ENCODE measurements around the gene OGFOD2.

OGFOD2 gene

GRCh38 chr12:122982963-122983788, 8.1 kb downstream of the OGFOD2 start:
- Histone ChIP-seq H3K4me1 (ENCODE audit: control insufficient read depth in 2 of 2, insufficient read depth in 2 of 2, low read length in 2 of 2) (peaks cover 25 to 35% of the 10 kb centered on the region in 2 donors), H3K9ac (ENCODE audit: low read depth in 1 of 2, low read length in 2 of 2) (no peak overlapping the region), H3K36me3 (ENCODE audit: control insufficient read depth in 2 of 2, insufficient read depth in 2 of 2, low read length in 2 of 2) (peaks cover 6 to 12% of the 10 kb centered on the region in 2 donors), H3K27ac (ENCODE audit: low read depth in 2 of 2, low read length in 2 of 2) (no peak overlapping the region), H3K4me3 (ENCODE audit: low read length in 2 of 2) (no peak overlapping the region), H3K27me3 (ENCODE audit: control insufficient read depth in 2 of 2, insufficient read depth in 2 of 2, low read length in 2 of 2) (no peaks in the 10 kb centered on the region), H3K9me3 (ENCODE audit: control insufficient read depth in 2 of 2, low read length in 2 of 2) (no peaks in the 10 kb centered on the region)

GRCh38 chr12:122983789-122984515, 8.9 kb downstream of the OGFOD2 start:
- no peak overlapping the region for H3K27ac ChIP-seq (ENCODE audit: low read depth in 2 of 2, low read length in 2 of 2)
- peaks cover 25 to 34% of the 10 kb centered on the region in 2 donors for H3K4me1 ChIP-seq (ENCODE audit: control insufficient read depth in 2 of 2, insufficient read depth in 2 of 2, low read length in 2 of 2)
- no peaks in the 10 kb centered on the region for H3K9me3 ChIP-seq (ENCODE audit: control insufficient read depth in 2 of 2, low read length in 2 of 2)
- H3K36me3 ChIP-seq (ENCODE audit: control insufficient read depth in 2 of 2, insufficient read depth in 2 of 2, low read length in 2 of 2): peaks cover 6 to 12% of the 10 kb centered on the region in 2 donors
- no peak overlapping the region for H3K4me3 ChIP-seq (ENCODE audit: low read length in 2 of 2)
- H3K9ac ChIP-seq (ENCODE audit: low read depth in 1 of 2, low read length in 2 of 2): no peak overlapping the region
- no peaks in the 10 kb centered on the region for H3K27me3 ChIP-seq (ENCODE audit: control insufficient read depth in 2 of 2, insufficient read depth in 2 of 2, low read length in 2 of 2)

- Histone ChIP-seq H3K9me3 (ENCODE audit: control insufficient read depth in 2 of 2, low read length in 2 of 2) (no peaks in the 10 kb centered on the region), H3K27me3 (ENCODE audit: control insufficient read depth in 2 of 2, insufficient read depth in 2 of 2, low read length in 2 of 2) (no peaks in the 10 kb centered on the region), H3K27ac (ENCODE audit: low read depth in 2 of 2, low read length in 2 of 2) (peak overlapping the region in 1 of 2 donors; percentile 58), H3K9ac (ENCODE audit: low read depth in 1 of 2, low read length in 2 of 2) (no peak overlapping the region), H3K4me3 (ENCODE audit: low read length in 2 of 2) (no peak overlapping the region), H3K36me3 (ENCODE audit: control insufficient read depth in 2 of 2, insufficient read depth in 2 of 2, low read length in 2 of 2) (peaks cover 6 to 12% of the 10 kb centered on the region in 2 donors), H3K4me1 (ENCODE audit: control insufficient read depth in 2 of 2, insufficient read depth in 2 of 2, low read length in 2 of 2) (peaks cover 18 to 26% of the 10 kb centered on the region in 2 donors)
These were observed 9.7 kb downstream of the OGFOD2 start for GRCh38 chr12:122984612-122985337.

GRCh38 chr12:122985338-122986257, 10.6 kb downstream of the OGFOD2 start:
- no peak overlapping the region for H3K9ac ChIP-seq (ENCODE audit: low read depth in 1 of 2, low read length in 2 of 2)
- H3K4me3 ChIP-seq (ENCODE audit: low read length in 2 of 2): no peak overlapping the region
- no peaks in the 10 kb centered on the region for H3K9me3 ChIP-seq (ENCODE audit: control insufficient read depth in 2 of 2, low read length in 2 of 2)
- H3K27me3 ChIP-seq (ENCODE audit: control insufficient read depth in 2 of 2, insufficient read depth in 2 of 2, low read length in 2 of 2): no peaks in the 10 kb centered on the region
- peaks cover 9 to 12% of the 10 kb centered on the region in 2 donors for H3K36me3 ChIP-seq (ENCODE audit: control insufficient read depth in 2 of 2, insufficient read depth in 2 of 2, low read length in 2 of 2)
- peaks cover 17 to 23% of the 10 kb centered on the region in 2 donors for H3K4me1 ChIP-seq (ENCODE audit: control insufficient read depth in 2 of 2, insufficient read depth in 2 of 2, low read length in 2 of 2)
- H3K27ac ChIP-seq (ENCODE audit: low read depth in 2 of 2, low read length in 2 of 2): no peak overlapping the region

GRCh38 chr12:122986258-122986871, 11.3 kb downstream of the OGFOD2 start:
- Histone ChIP-seq H3K9me3 (ENCODE audit: control insufficient read depth in 2 of 2, low read length in 2 of 2) (no peaks in the 10 kb centered on the region), H3K36me3 (ENCODE audit: control insufficient read depth in 2 of 2, insufficient read depth in 2 of 2, low read length in 2 of 2) (peaks cover 9 to 12% of the 10 kb centered on the region in 2 donors), H3K27me3 (ENCODE audit: control insufficient read depth in 2 of 2, insufficient read depth in 2 of 2, low read length in 2 of 2) (no peaks in the 10 kb centered on the region), H3K4me3 (ENCODE audit: low read length in 2 of 2) (no peak overlapping the region), H3K27ac (ENCODE audit: low read depth in 2 of 2, low read length in 2 of 2) (no peak overlapping the region), H3K4me1 (ENCODE audit: control insufficient read depth in 2 of 2, insufficient read depth in 2 of 2, low read length in 2 of 2) (peaks cover 14 to 20% of the 10 kb centered on the region in 2 donors), H3K9ac (ENCODE audit: low read depth in 1 of 2, low read length in 2 of 2) (no peak overlapping the region)

- H3K36me3 ChIP-seq (ENCODE audit: control insufficient read depth in 2 of 2, insufficient read depth in 2 of 2, low read length in 2 of 2): peaks cover 9 to 12% of the 10 kb centered on the region in 2 donors
- no peak overlapping the region for H3K4me3 ChIP-seq (ENCODE audit: low read length in 2 of 2)
- no peak overlapping the region for H3K27ac ChIP-seq (ENCODE audit: low read depth in 2 of 2, low read length in 2 of 2)
- no peak overlapping the region for H3K9ac ChIP-seq (ENCODE audit: low read depth in 1 of 2, low read length in 2 of 2)
- H3K4me1 ChIP-seq (ENCODE audit: control insufficient read depth in 2 of 2, insufficient read depth in 2 of 2, low read length in 2 of 2): peaks cover 5 to 11% of the 10 kb centered on the region in 2 donors
- H3K9me3 ChIP-seq (ENCODE audit: control insufficient read depth in 2 of 2, low read length in 2 of 2): no peaks in the 10 kb centered on the region
- no peaks in the 10 kb centered on the region for H3K27me3 ChIP-seq (ENCODE audit: control insufficient read depth in 2 of 2, insufficient read depth in 2 of 2, low read length in 2 of 2)
These were observed 12.3 kb downstream of the OGFOD2 start for GRCh38 chr12:122987086-122987951.

GRCh38 chr12:122988036-122988435, 13.0 kb downstream of the OGFOD2 start:
- H3K27me3 ChIP-seq (ENCODE audit: control insufficient read depth in 2 of 2, insufficient read depth in 2 of 2, low read length in 2 of 2): no peaks in the 10 kb centered on the region
- H3K4me1 ChIP-seq (ENCODE audit: control insufficient read depth in 2 of 2, insufficient read depth in 2 of 2, low read length in 2 of 2): peaks cover 5 to 9% of the 10 kb centered on the region in 2 donors
- no peak overlapping the region for H3K4me3 ChIP-seq (ENCODE audit: low read length in 2 of 2)
- peaks cover 9% of the 10 kb centered on the region in 2 donors for H3K36me3 ChIP-seq (ENCODE audit: control insufficient read depth in 2 of 2, insufficient read depth in 2 of 2, low read length in 2 of 2)
- H3K9me3 ChIP-seq (ENCODE audit: control insufficient read depth in 2 of 2, low read length in 2 of 2): no peaks in the 10 kb centered on the region
- H3K27ac ChIP-seq (ENCODE audit: low read depth in 2 of 2, low read length in 2 of 2): no peak overlapping the region
- no peak overlapping the region for H3K9ac ChIP-seq (ENCODE audit: low read depth in 1 of 2, low read length in 2 of 2)

- Histone ChIP-seq H3K4me1 (ENCODE audit: control insufficient read depth in 2 of 2, insufficient read depth in 2 of 2, low read length in 2 of 2) (peaks cover 5 to 9% of the 10 kb centered on the region in 2 donors), H3K36me3 (ENCODE audit: control insufficient read depth in 2 of 2, insufficient read depth in 2 of 2, low read length in 2 of 2) (peaks cover 4 to 9% of the 10 kb centered on the region in 2 donors), H3K27me3 (ENCODE audit: control insufficient read depth in 2 of 2, insufficient read depth in 2 of 2, low read length in 2 of 2) (no peaks in the 10 kb centered on the region), H3K4me3 (ENCODE audit: low read length in 2 of 2) (no peak overlapping the region), H3K9ac (ENCODE audit: low read depth in 1 of 2, low read length in 2 of 2) (no peak overlapping the region), H3K27ac (ENCODE audit: low read depth in 2 of 2, low read length in 2 of 2) (no peak overlapping the region), H3K9me3 (ENCODE audit: control insufficient read depth in 2 of 2, low read length in 2 of 2) (no peaks in the 10 kb centered on the region)
These were observed 13.7 kb downstream of the OGFOD2 start for GRCh38 chr12:122988612-122989212.
